ENCODE results near the gene FGD6.

DNA sequence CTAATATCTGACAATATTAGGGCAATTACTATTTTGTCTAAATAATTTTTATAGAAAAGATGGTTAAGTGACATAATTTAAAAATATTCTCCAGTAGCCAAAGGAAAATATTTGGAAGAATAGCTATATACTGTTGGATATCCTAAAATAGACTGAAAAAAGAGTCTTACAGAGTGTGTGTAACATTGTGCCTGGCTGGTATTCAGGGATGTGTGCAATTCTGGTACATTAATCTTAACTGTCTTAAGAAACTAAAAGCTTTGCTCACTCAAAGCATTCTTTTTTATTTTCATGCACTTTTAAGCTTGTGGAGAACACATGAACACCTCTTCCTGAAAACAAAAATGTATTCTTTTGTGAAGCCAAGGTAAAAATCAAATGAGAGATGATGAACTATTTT, 133.8 kb downstream of the FGD6 start:
- no peak for TF ChIP-seq EZH2 (IDR thresholded peaks at IDR 0.05; ENCODE audit: insufficient read depth, poor library complexity, severe bottlenecking)
- TF ChIP-seq EZH2phosphoT487 (IDR thresholded peaks at IDR 0.05; ENCODE audit: insufficient read depth, low read depth) = no peak
